Sciatic nerve (tissue), 2 donors: ENCODE measurements around the gene GNB3. TPM values are rescaled to one million over a fixed set of nuclear protein-coding genes. Genes with fewer than 3 reads are reported as not detected.
"Not testable (repeated sequence)": the region's sequence is repeated elsewhere in the genome, so short reads cannot be mapped to it uniquely, and the experiment has no call there.

Experiments
- ATAC-seq: fragments of 200-7000 bp; cut with Tn5 transposase; one replicate; pipeline ENCODE4 v1.9.1; 2020; ENCODE audit warnings: mild to moderate bottlenecking, moderate library complexity
- DNase-seq: peaks from one replicate; pipeline ENCODE4 v3.0.0-alpha.2; 2020; ENCODE audit warnings: low spot score
- intact Hi-C: fragments of 100-400 bp; cut with DNase I; formaldehyde crosslinking; loops from one replicate; pipeline ENCODE4 v1.14.2; 2022
- total RNA-seq: library from RNA; stranded (reverse); fragmentation: NEBNext Ultra II Directional; extraction: Animal tissue kit (Norgen Biotek cat#: 25700); gene quantifications from one replicate; pipeline ENCODE4 v1.2.1, GENCODE V29; 2021
- donor health status: DM: no; HTN: no; CAD: no.
- donor health status: DM: no; HTN: no; CAD: no.

The GNB3 gene
- total RNA-seq, 1 donor from 2014 or later, result 7.1 TPM

GRCh38 chr12:6869049-6870021 lies 28.6 kb downstream of the GNB3 start:
- intact Hi-C loops, result no loop called here
- no peak for ATAC-seq

GRCh38 chr12:6870304-6870703 lies 29.6 kb downstream of the GNB3 start:
- ATAC-seq, DNase-seq, intact Hi-C loops: not testable (repeated sequence)

More at GRCh38 chr12:6869049-6870021, 28.6 kb downstream of the GNB3 start:
- DNase-seq, result peak; percentile 90

DNA sequence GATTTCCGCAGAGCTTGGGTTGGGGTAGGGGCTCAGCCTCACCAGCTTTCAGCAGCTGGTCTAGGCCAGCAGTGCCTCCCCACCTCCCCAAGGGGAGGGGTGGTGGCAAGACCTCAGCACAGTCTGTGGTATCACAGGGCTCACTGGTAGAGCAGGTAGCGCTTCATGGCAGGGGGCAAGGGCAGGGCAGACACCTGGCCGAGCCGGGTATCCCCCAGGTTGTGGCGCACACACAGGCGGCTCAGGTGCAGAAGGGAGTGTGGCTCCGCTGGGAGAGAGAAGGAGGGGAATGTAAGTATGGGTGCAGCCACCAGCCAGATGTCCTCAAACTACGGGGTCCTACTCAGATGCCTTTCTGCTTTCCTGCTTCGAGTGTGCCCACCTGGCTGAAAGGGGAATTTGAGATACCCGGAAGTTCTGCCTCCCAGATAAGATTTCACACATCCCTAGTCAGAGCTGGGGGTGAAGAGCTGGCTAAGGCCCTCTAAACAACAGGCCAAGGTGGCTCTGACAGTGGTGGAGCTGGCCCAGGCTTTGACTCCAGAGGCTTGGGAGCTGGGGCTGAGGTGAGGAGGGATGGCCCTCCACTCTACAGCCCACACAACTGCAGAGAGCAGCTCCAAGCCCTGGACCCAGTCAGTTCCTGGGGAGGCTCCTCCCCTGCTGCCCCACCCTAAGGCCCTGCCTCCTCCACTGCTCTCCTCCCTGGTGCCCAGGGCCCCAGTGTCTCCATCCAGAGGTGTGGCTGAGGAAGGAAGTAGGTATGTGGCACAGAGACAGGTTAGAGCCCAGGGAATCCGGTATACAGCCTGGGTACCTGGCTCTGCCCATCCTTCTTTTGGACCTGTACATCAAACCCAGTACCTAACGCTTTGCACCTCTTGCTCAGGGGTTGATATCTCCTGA lies 30.6 kb downstream of the GNB3 start:
- intact Hi-C loops, result no loop called here
- DNase-seq (no peak), ATAC-seq (no peak)

GRCh38 chr12:6872073-6873048 lies 31.6 kb downstream of the GNB3 start:
- peak; percentile 81 for ATAC-seq
- DNase-seq, result peak; percentile 93
- intact Hi-C loops, result no loop called here

DNA sequence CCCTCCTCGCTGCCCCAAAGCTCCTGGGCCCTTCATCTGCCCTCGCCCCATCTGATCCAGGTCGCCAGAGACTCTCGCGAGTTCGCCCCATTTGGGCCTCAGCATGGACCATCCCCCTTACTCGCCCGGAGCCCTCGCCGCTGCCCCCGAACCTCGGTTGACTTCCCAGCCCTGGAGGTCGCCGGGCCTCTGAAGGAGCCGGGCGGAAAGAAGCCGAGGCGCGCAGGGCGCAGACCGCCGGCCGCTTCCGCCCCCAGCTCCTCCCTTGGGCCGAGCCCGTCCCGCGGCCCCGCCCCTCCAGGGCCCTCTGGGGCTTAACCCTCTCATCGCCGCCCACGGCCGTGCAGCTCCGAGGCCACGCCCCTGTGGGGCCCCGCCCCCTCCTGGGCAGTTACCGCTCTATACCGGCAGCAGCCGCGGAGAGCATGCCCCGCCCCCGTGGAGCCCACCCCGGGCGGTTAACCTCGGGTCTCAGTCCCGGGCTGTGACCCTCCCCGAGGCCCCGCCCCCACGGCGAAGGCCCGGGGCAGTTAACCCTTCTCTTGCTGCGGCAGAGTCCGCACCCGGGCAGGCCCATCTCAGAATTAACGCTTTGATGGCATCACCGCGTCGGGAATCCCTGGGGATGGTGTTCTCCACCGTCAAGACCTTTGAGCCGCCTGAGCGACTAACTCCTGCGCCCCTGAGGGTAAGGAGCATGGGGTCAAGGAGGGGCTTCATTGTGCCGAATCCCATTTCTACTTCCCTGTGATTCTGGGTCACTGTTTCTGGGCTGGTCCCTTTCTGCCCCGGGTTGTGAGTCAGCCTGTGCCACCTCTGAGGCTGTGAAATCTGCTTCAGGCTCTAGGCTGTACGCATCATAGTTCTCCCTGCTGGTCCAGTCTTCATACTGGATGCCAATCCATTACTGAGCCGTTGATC lies 32.6 kb downstream of the GNB3 start, which contains the start of gene SPSB2:
SPSB2 (minus strand) TSS at position 210 of the 921 bp plus-strand sequence. CDS start 402 bp downstream, outside the sequence.
- peak; percentile 95 for ATAC-seq
- intact Hi-C loops, result no loop called here
- DNase-seq, result peak; percentile 99

GRCh38 chr12:6874015-6874368 lies 33.3 kb downstream of the GNB3 start:
- intact Hi-C loops, DNase-seq, ATAC-seq: not testable (repeated sequence)

DNA sequence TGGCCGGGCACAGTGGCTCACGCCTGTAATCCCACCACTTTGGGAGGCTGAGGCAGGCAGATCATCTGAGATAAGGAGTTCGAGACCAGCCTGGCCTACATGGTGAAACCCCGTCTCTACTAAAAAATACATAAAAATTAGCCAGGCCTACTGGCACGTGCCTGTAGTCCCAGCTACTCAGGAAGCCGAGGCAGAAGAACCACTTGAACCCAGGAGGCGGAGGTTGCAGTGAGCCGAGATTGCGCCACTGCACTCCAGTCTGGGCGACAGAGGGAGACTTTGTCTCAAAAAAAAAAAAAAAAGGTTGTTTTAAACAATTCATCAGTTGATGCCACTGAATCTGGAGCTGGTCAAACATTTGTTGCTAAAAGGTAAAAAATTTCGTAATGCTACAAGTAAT lies 39.1 kb downstream of the GNB3 start:
- ATAC-seq, DNase-seq, intact Hi-C loops: not testable (repeated sequence)

GRCh38 chr12:6883252-6883651 lies 42.5 kb downstream of the GNB3 start:
- DNase-seq, result no peak
- intact Hi-C loops, result no loop called here
- ATAC-seq, result no peak

DNA sequence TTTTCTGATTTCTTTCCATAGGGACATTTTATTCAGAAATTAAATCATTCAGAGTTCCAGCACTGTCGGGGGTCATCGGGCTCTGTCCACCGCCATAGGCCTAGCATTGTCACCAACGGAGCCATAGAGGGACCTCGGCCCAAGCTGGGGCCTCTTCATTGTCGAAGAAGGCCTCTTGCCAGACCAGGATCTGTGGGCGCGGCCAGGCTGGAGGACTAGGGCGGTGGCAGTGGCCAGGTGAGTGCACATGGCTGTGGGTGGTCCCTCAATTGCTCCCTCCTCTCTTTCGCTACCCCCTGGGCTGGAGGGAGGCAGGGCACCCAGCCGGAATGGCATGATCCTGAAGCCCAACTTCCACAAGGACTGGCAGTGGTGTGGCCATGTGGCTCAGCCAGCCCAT lies 43.0 kb downstream of the GNB3 start:
- intact Hi-C loops, result no loop called here
- no peak for DNase-seq
- ATAC-seq, result peak; percentile 35

DNA sequence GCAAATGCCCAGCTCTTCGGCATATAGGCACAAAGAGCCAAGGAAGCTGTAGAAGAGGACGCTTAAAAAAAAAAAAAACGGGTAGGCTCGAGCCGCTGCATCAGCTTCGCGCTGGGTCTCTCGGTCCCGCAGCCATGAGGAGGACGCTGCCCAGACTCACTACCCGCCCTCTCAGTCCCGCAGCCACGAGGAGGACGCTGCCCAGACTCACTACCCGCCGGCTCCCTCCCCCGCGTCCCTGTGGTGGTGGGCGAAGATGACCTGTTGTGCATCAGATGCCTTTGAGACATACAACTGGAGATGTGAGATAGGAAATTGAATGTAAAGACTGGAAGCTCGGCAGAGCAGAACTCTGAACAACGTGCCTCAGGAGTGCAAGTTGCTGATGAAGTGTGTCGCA lies 43.8 kb downstream of the GNB3 start:
- DNase-seq (no peak), ATAC-seq (no peak)
- intact Hi-C loops, result no loop called here

DNA sequence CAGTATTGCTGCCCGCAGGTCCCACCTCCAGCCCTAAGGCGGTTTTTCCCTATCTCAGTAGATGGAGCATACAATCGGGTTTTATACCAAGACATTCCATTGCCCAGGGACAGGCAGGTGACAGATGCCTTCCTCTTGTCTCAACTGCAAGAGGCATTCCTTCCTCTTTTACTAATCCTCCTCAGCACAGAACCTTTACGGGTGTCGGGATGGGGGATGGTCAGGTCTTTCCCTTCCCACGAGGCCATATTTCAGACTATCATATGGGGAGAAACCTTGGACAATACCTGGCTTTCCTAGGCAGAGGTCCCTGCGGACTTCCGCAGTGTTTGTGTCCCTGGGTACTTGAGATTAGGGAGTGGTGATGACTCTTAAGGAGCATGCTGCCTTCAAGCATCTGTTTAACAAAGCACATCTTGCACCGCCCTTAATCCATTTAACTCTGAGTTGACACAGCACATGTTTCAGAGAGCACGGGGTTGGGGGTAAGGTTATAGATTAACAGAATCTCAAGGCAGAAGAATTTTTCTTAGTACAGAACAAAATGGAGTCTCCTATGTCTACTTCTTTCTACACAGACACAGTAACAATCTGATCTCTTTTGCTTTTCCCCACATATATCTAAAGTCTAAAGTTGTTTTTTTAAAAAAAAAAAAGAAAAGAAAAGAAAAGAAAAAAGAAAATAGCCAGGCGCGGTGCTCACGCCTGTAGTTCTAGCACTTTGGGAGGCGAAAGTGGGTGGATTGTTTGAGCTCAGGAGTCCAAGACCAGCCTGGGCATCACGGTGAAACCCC lies 45.7 kb downstream of the GNB3 start:
- DNase-seq, ATAC-seq, intact Hi-C loops: not testable (repeated sequence)

DNA sequence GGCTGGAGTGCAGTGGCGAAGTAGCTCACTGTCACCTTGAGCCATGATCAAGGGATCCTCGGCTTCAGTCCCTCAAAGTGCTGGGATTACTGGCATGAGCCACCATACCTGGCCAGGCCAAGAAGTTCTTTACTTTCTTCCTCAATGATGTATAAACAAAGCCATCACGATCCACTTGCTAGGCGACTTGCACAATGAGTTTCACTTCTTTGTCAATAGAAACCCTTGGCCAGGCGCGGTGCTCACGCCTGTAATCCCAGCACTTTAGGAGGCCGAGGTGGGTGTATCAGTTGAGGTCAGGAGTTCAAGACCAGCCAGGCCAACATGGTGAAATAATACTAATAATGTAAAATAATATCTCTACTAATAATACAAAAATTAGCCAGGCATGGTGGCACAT lies 46.7 kb downstream of the GNB3 start:
- DNase-seq (no peak), ATAC-seq (no peak)
- intact Hi-C loops, result no loop called here

DNA sequence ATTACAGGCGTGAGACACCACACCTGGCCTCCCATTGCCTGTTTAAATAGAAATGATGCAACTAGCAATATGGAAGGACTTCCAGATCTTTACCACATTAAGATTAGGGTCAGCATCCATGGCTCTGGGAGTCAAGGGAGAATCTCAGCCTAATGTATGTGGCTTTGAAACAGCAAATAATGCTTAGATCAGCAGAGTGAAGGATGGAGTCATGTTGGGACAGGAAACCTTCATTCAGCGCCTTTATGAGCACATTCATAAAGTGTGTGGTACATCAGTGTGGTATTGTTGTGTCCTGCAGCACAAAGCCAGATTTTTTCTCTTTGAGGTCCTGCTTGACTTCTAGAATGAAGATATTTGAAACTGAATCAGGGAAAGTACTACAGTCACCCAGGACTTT lies 47.6 kb downstream of the GNB3 start:
- DNase-seq (no peak), ATAC-seq (no peak)
- intact Hi-C loops, result no loop called here

GRCh38 chr12:6888794-6889193 lies 48.1 kb downstream of the GNB3 start:
- intact Hi-C loops, ATAC-seq, DNase-seq: not testable (repeated sequence)

DNA sequence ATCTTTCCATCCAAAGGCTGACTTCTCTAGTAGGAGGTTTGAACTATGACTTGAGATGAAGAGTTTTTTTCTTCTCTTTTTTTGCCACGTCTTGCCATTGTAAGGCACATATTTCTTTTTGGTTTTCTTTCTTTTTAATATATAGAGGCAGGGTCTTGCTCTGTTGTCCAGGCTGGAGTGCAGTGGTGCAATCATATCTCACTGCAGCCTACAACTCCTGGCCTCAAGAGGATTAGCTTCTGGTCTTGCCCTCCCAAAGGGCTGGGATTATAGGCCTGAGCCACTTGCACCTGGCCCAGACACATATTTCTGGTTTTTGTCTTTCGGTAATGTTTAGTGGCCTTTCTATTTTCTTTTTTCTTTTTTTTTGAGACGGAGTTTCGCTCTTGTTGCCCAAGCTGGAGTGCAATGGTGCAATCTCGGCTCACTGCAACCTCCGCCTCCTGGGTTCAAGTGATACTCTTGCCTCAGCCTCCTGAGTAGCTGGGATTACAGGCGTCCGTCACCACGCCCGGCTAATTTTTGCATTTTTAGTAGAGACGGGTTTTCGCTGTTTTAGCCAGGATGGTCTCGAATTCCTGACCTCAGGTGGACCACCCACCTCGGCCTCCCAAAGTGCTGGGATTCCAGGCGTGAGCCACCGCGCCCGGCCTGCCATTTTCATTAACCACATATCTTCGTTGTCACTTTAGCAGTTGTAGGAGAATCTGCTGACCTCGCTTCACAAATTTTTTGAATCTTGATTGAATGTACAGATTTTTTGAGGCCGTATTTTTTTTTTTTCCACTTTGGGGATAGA lies 49.2 kb downstream of the GNB3 start:
- ATAC-seq, DNase-seq, intact Hi-C loops: not testable (repeated sequence)
